Measurements from ENCODE around the gene NHLH1. TPM values are rescaled to one million over a fixed set of nuclear protein-coding genes. Genes with fewer than 3 reads are reported as not detected.

The NHLH1 gene
- total and polyA plus RNA-seq, 10 of the 15 experiments (the other 5 are each of a cell fraction or from before 2014, with no cell fraction given) = 0.22 to 0.98 (median 0.43) TPM; not detected in 1

DNA sequence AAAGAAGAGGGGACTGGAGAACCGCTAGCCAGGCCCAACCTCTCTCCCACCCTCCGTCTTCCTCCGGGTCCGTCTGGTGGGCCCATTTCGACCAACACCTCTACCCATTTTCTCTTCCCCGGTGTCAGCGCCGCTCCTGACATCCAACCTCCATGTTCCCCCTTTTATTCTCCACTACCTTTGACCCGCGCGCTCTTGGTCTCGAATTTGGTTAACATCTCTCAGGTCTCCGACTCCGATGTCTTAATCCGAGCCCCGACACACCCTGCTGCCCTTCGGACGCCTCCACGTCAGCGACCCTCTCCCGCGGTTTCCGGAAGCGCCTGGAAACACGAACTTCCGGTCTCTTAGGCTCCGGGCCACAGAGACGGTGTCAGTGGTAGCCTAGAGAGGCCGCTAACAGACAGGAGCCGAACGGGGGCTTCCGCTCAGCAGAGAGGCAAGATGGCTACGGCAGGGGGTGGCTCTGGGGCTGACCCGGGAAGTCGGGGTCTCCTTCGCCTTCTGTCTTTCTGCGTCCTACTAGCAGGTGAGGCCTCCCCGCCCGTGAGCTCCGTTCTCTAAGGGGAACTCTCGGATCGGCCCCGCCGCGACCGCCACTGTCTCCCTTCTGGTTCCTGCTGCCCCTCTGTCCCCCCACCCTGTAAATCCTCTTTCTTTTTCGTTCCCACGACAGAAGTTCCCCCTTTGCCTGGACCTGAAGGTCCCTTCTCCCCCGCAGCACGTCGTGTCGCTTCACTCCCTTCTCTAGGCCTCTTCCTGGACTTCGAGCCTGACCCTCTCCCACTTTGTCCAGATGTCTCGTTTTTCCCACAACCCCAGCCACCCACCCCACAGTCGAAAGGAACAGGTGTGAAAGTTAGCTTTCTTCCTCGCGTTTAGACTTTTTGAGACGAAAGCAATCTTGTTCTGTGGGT, 23.7 kb upstream of the NHLH1 start, which contains the start of the genes COPA and NCSTN (continued):
- TF ChIP-seq BRCA1 (IDR thresholded peaks at IDR 0.05; ENCODE audit: low read depth, low read length) (no peak), HDAC6 (IDR thresholded peaks at IDR 0.05; ENCODE audit: unreplicated experiment) (no peak), CHD4 (IDR thresholded peaks at IDR 0.05) (no peak), PML (IDR thresholded peaks at IDR 0.05; ENCODE audit: low read length) (peak; percentile 82), ELK1 (IDR thresholded peaks at IDR 0.05; ENCODE audit: low read depth, low read length) (peak; percentile 97), KAT2A (conservative IDR thresholded peaks at IDR 0.05; ENCODE audit: control insufficient read depth, low read depth, low read length) (no peak), ATF3 (IDR thresholded peaks at IDR 0.05; ENCODE audit: borderline replicate concordance, extremely low read depth, low read depth, low read length) (no peak), HSF1 (IDR thresholded peaks at IDR 0.05; ENCODE audit: low read depth, low read length) (peak; percentile 4; the same call in 1 of the 2 replicates), PAX5 (IDR thresholded peaks at IDR 0.05; ENCODE audit: borderline replicate concordance, low read depth, low read length) (peak; percentile 89), RUNX3 (IDR thresholded peaks at IDR 0.05; ENCODE audit: low read length) (peak; percentile 54; the same call in 1 of the 2 replicates), ETV6 (conservative IDR thresholded peaks at IDR 0.05 in 1 of 2, IDR thresholded peaks at IDR 0.05 in 1 of 2; ENCODE audit: borderline replicate concordance in 1 of 2, low read depth in 1 of 2) (peak in 1 of 2 experiments; percentile 42; a peak in 1 of 4 replicates), E4F1 (IDR thresholded peaks at IDR 0.05; ENCODE audit: borderline replicate concordance, partially characterized antibody) (peak; percentile 74), CBFB (IDR thresholded peaks at IDR 0.05; ENCODE audit: low read depth) (peak; percentile 78; the same call in 1 of the 2 replicates), IRF5 (IDR thresholded peaks at IDR 0.05; ENCODE audit: borderline replicate concordance) (no peak), PKNOX1 (IDR thresholded peaks at IDR 0.05) (peak; percentile 81), SREBF1 (IDR thresholded peaks at IDR 0.05; ENCODE audit: low read length) (no peak)
- TF ChIP-seq, protein P1, sequence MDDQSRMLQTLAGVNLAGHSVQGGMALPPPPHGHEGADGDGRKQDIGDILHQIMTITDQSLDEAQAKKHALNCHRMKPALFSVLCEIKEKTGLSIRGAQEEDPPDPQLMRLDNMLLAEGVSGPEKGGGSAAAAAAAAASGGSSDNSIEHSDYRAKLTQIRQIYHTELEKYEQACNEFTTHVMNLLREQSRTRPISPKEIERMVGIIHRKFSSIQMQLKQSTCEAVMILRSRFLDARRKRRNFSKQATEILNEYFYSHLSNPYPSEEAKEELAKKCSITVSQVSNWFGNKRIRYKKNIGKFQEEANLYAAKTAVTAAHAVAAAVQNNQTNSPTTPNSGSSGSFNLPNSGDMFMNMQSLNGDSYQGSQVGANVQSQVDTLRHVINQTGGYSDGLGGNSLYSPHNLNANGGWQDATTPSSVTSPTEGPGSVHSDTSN (IDR thresholded peaks at IDR 0.05; ENCODE audit: insufficient replicate concordance, low read depth, low read length) = peak; percentile 57
